Adrenal gland (tissue), 5 donors: ENCODE data around the gene KIF5A.

Source experiments
- CTCF ChIP-seq, 6 experiments: fragments of 450-650 bp in 4 of 6; fragments of 200-600 bp in 2 of 6; sonication (generic) in 1 of 6; IDR thresholded peaks; 1 replicate in 5 of 6; 2 replicates in 1 of 6; pipeline versions ENCODE4 v1.5.1 to v1.8.0; 2016 to 2021; ENCODE audit warnings: antibody characterized with exemption in 6 of 6, mild to moderate bottlenecking in 2 of 6, moderate library complexity in 1 of 6
- POLR2A ChIP-seq, 2 donors: fragments of 450-650 bp; IDR thresholded peaks; one replicate each; pipeline ENCODE4 v1.6.1; 2017; ENCODE audit warnings: antibody characterized with exemption in 2 of 2, mild to moderate bottlenecking in 2 of 2, moderate library complexity in 1 of 2
- donor health status: DM: no; HTN: no; CAD: no.

DNA sequence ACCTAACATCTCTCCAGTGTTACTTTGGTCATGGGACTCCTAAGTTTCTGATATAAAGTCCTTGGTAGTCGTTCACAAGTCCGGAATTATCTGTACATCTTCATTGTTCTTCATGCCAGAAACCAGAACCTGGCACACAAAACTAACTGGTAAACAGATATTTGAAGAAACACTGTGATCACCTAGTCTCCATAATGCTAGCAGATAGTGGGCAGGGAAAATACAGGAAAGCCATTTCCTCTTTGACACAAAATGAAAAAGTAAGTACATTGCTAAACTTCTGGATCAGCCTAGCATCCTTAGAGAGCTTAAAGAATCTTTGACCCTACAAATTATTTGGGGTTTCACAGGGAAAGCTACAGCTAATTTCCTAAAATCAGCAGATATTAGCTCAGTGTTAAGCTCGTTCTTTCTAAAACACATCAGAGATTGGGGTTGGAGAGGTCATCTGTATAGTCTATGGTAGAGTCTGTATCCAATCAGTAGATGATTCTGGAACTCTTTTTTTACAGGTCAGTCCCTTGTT is 34.4 kb upstream of the KIF5A start:
- no peak for TF ChIP-seq POLR2A (IDR thresholded peaks at IDR 0.05)
- no peak for TF ChIP-seq CTCF (IDR thresholded peaks at IDR 0.05)
